ENCODE data around the gene SQSTM1. TPM values are rescaled to one million over a fixed set of nuclear protein-coding genes. Genes with fewer than 3 reads are reported as not detected.

Gene SQSTM1
- total RNA-seq, 3 donors from 2014 or later (not counting 1 experiment from before 2014, with no cell fraction given) = 474 to 707 (median 657) TPM

GRCh38 chr5:179814090-179814489 is 6.6 kb upstream of the SQSTM1 start:
- no peak for ATAC-seq
- no peaks in the 10 kb centered on the region for H3K9me3 Mint-ChIP-seq
- Histone ChIP-seq H3K9me3 (ENCODE audit: control insufficient read depth, insufficient read depth, low read length) (no peaks in the 10 kb centered on the region), H3K36me3 (ENCODE audit: control insufficient read depth, insufficient read depth, low read length) (no peaks in the 10 kb centered on the region), H3K4me3 (ENCODE audit: low read length) (no peak overlapping the region), H3K4me1 (ENCODE audit: control insufficient read depth, insufficient read depth, low read length) (peaks cover 26% of the 10 kb centered on the region), H3K27me3 (ENCODE audit: control insufficient read depth, insufficient read depth, low read length) (no peaks in the 10 kb centered on the region), H3K27ac (ENCODE audit: low read length) (no peak overlapping the region)
- intact Hi-C loops (cut with micrococcal nuclease) = no loop called here
- no peak overlapping the region for H3K4me3 Mint-ChIP-seq
- no peaks in the 10 kb centered on the region for H3K36me3 Mint-ChIP-seq
- peak overlapping the region in 1 of 2 donors; percentile 45 for H3K27ac Mint-ChIP-seq
- H3K4me1 Mint-ChIP-seq = peaks cover 0 to 12% of the 10 kb centered on the region in 2 donors
- TF ChIP-seq, protein P1, sequence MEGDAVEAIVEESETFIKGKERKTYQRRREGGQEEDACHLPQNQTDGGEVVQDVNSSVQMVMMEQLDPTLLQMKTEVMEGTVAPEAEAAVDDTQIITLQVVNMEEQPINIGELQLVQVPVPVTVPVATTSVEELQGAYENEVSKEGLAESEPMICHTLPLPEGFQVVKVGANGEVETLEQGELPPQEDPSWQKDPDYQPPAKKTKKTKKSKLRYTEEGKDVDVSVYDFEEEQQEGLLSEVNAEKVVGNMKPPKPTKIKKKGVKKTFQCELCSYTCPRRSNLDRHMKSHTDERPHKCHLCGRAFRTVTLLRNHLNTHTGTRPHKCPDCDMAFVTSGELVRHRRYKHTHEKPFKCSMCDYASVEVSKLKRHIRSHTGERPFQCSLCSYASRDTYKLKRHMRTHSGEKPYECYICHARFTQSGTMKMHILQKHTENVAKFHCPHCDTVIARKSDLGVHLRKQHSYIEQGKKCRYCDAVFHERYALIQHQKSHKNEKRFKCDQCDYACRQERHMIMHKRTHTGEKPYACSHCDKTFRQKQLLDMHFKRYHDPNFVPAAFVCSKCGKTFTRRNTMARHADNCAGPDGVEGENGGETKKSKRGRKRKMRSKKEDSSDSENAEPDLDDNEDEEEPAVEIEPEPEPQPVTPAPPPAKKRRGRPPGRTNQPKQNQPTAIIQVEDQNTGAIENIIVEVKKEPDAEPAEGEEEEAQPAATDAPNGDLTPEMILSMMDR (IDR thresholded peaks at IDR 0.05) = no peak
- H3K27me3 Mint-ChIP-seq (ENCODE audit: low read depth in 2 of 2) = peaks cover 0 to 3% of the 10 kb centered on the region in 2 donors
- DNase-seq = no peak
- WGBS (ENCODE audit: insufficient coverage) = 90% methylated on average over 3 of the region's 3 CpGs

- ATAC-seq (no peak), DNase-seq (no peak)
- WGBS (ENCODE audit: insufficient coverage) = 97% methylated on average over 21 of the region's 21 CpGs
- H3K27ac Mint-ChIP-seq = peak overlapping the region; percentile 20 to 79
- H3K36me3 ChIP-seq (ENCODE audit: control insufficient read depth, insufficient read depth, low read length) = no peaks in the 10 kb centered on the region
- intact Hi-C loops (cut with micrococcal nuclease) = no loop called here
- H3K27ac ChIP-seq (ENCODE audit: low read length) = no peak overlapping the region
- H3K9me3 ChIP-seq (ENCODE audit: control insufficient read depth, insufficient read depth, low read length) = no peaks in the 10 kb centered on the region
- H3K4me3 Mint-ChIP-seq = peak overlapping the region; percentile 43
- H3K36me3 Mint-ChIP-seq = no peaks in the 10 kb centered on the region
- no peaks in the 10 kb centered on the region for H3K9me3 Mint-ChIP-seq
- no peak overlapping the region for H3K4me3 ChIP-seq (ENCODE audit: low read length)
- peaks cover 8 to 26% of the 10 kb centered on the region in 2 donors for H3K4me1 Mint-ChIP-seq
- H3K27me3 Mint-ChIP-seq (ENCODE audit: low read depth in 2 of 2) = peaks cover 0 to 3% of the 10 kb centered on the region in 2 donors
- H3K27me3 ChIP-seq (ENCODE audit: control insufficient read depth, insufficient read depth, low read length) = no peaks in the 10 kb centered on the region
- TF ChIP-seq, protein P1 (IDR thresholded peaks at IDR 0.05) = no peak
- H3K4me1 ChIP-seq (ENCODE audit: control insufficient read depth, insufficient read depth, low read length) = peaks cover 42% of the 10 kb centered on the region
These were observed 5.0 kb upstream of the SQSTM1 start for GRCh38 chr5:179815491-179816249.

GRCh38 chr5:179816401-179816795 is 4.3 kb upstream of the SQSTM1 start:
- Mint-ChIP-seq H3K4me1 (peaks cover 10 to 27% of the 10 kb centered on the region in 2 donors), H3K27ac (peak overlapping the region in 1 of 2 donors; percentile 97), H3K36me3 (no peaks in the 10 kb centered on the region), H3K9me3 (no peaks in the 10 kb centered on the region), H3K27me3 (ENCODE audit: low read depth in 2 of 2) (peaks cover 0 to 3% of the 10 kb centered on the region in 2 donors), H3K4me3 (peak overlapping the region; percentile 25)
- intact Hi-C loops (cut with micrococcal nuclease) = no loop called here
- H3K9me3 ChIP-seq (ENCODE audit: control insufficient read depth, insufficient read depth, low read length) = no peaks in the 10 kb centered on the region
- H3K4me3 ChIP-seq (ENCODE audit: low read length) = no peak overlapping the region
- DNase-seq (no peak), ATAC-seq (no peak)
- H3K27ac ChIP-seq (ENCODE audit: low read length) = no peak overlapping the region
- TF ChIP-seq, protein P1 (IDR thresholded peaks at IDR 0.05) = no peak
- H3K4me1 ChIP-seq (ENCODE audit: control insufficient read depth, insufficient read depth, low read length) = peaks cover 42% of the 10 kb centered on the region
- WGBS (ENCODE audit: insufficient coverage) = 71% methylated on average over 23 of the region's 23 CpGs
- H3K36me3 ChIP-seq (ENCODE audit: control insufficient read depth, insufficient read depth, low read length) = no peaks in the 10 kb centered on the region
- no peaks in the 10 kb centered on the region for H3K27me3 ChIP-seq (ENCODE audit: control insufficient read depth, insufficient read depth, low read length)
